B cell (primary cell): ENCODE data around the gene RNASE2. TPM values are rescaled to one million over a fixed set of nuclear protein-coding genes. Genes with fewer than 3 reads are reported as not detected.
"Not testable (repeated sequence)": the region's sequence is repeated elsewhere in the genome, so short reads cannot be mapped to it uniquely, and the experiment has no call there.

Source experiments
- ATAC-seq: fragments of 200-7000 bp; cut with Tn5 transposase; one replicate; pipeline ENCODE4 v1.10.0; 2021; ENCODE audit warnings: low read depth, mild to moderate bottlenecking, moderate number of reproducible peaks, moderate library complexity
- CTCF ChIA-PET: fragments of 350-600 bp; sonication (Branson Sonifier 250); formaldehyde crosslinking; loops from one replicate; lab custom pipeline; 2021; ENCODE audit warnings: antibody characterized with exemption, inconsistent platforms; lab: Charles Lee
- POLR2A ChIA-PET: fragments of 350-600 bp; sonication (Branson Sonifier 250); formaldehyde crosslinking; loops from one replicate; lab custom pipeline; 2021; ENCODE audit warnings: antibody characterized with exemption; lab: Charles Lee
- DNase-seq: peaks from one replicate; pipeline ENCODE4 v3.0.0; 2013
- H2AFZ ChIP-seq: 2 replicates; pipeline ENCODE4 v1.6.1; 2012; ENCODE audit warnings: mild to moderate bottlenecking, low read depth, low read length; ENCODE audit not compliant: insufficient read depth, poor library complexity, severe bottlenecking
- H3K27ac ChIP-seq, 2 donors: 1 replicate in 1 of 2; 2 replicates in 1 of 2; pipeline ENCODE4 v1.5.1; 2012 to 2013; ENCODE audit warnings: low read length in 2 of 2, mild to moderate bottlenecking in 2 of 2, moderate library complexity in 1 of 2
- H3K27me3 ChIP-seq, 4 experiments: fragments of 200-600 bp in 1 of 4; sonication (generic) in 1 of 4; replicated peaks in 1 of 4; 1 replicate in 2 of 4; 2 replicates in 2 of 4; pipeline versions ENCODE4 v1.6.1 to v1.7.0; 2013 to 2016; ENCODE audit warnings: low read length in 3 of 4, mild to moderate bottlenecking in 2 of 4, mixed read lengths in 1 of 4, moderate library complexity in 1 of 4; ENCODE audit not compliant: insufficient read depth in 4 of 4, control insufficient read depth in 3 of 4; ENCODE audit errors: control extremely low read depth in 1 of 4
- H3K36me3 ChIP-seq, 2 experiments: replicated peaks in 1 of 2; 1 replicate in 1 of 2; 2 replicates in 1 of 2; pipeline versions ENCODE4 v1.6.1 to v1.7.1; 2013; ENCODE audit warnings: low read length in 1 of 2; ENCODE audit not compliant: insufficient read depth in 2 of 2, control insufficient read depth in 1 of 2; ENCODE audit errors: control extremely low read depth in 1 of 2, extremely low read depth in 1 of 2
- H3K4me1 ChIP-seq, 2 donors: fragments of 200-600 bp in 1 of 2; sonication (generic) in 1 of 2; 1 replicate in 1 of 2; 2 replicates in 1 of 2; pipeline versions ENCODE4 v1.5.1 to v1.6.1; 2013 to 2017; ENCODE audit warnings: low read length in 2 of 2; ENCODE audit not compliant: control insufficient read depth in 2 of 2, insufficient read depth in 2 of 2
- H3K4me2 ChIP-seq: replicated peaks from 2 replicates; pipeline ENCODE3; 2012; ENCODE audit warnings: mild to moderate bottlenecking, low read depth, low read length; ENCODE audit not compliant: poor library complexity, severe bottlenecking
- H3K4me3 ChIP-seq, 5 experiments: fragments of 200-600 bp in 1 of 5; sonication (generic) in 1 of 5; 1 replicate in 3 of 5; 2 replicates in 2 of 5; pipeline versions ENCODE4 v1.5.1 to v1.7.0; 2011 to 2016; ENCODE audit warnings: low read length in 4 of 5, mild to moderate bottlenecking in 4 of 5, low read depth in 2 of 5, control low read depth in 1 of 5, moderate library complexity in 1 of 5; ENCODE audit not compliant: insufficient read depth in 1 of 5; ENCODE audit errors: control extremely low read depth in 1 of 5, extremely low read depth in 1 of 5
- H3K79me2 ChIP-seq: fragments of 200-600 bp; sonication (generic); one replicate; pipeline ENCODE4 v1.6.0; 2016; ENCODE audit warnings: low read length; ENCODE audit not compliant: control insufficient read depth, insufficient read depth
- H3K9ac ChIP-seq: fragments of 200-600 bp; sonication (generic); 2 replicates; pipeline ENCODE4 v1.6.1; 2017; ENCODE audit warnings: mild to moderate bottlenecking, low read length, moderate library complexity
- H3K9me3 ChIP-seq, 3 donors: one replicate each; pipeline versions ENCODE4 v1.6.1 to v1.7.1; 2013; ENCODE audit warnings: low read length in 2 of 3; ENCODE audit not compliant: control insufficient read depth in 2 of 3, insufficient read depth in 1 of 3; ENCODE audit errors: control extremely low read depth in 1 of 3
- H4K20me1 ChIP-seq: 2 replicates; pipeline ENCODE4 v1.6.0; 2012; ENCODE audit warnings: mild to moderate bottlenecking, low read length; ENCODE audit not compliant: insufficient read depth, control insufficient read depth, poor library complexity, severe bottlenecking
- H3K27ac Mint-ChIP-seq: one replicate; pipeline ENCODE4 v1.8.0; 2021; ENCODE audit warnings: mixed read lengths
- H3K27me3 Mint-ChIP-seq: one replicate; pipeline ENCODE4 v1.8.0; 2021; ENCODE audit warnings: mixed read lengths
- H3K4me1 Mint-ChIP-seq: one replicate; pipeline ENCODE4 v1.8.0; 2021; ENCODE audit warnings: mixed read lengths
- H3K4me3 Mint-ChIP-seq: one replicate; pipeline ENCODE4 v1.8.0; 2021; ENCODE audit warnings: mixed read lengths
- H3K9me3 Mint-ChIP-seq: one replicate; pipeline ENCODE4 v1.8.0; 2022; ENCODE audit warnings: mixed read lengths; ENCODE audit not compliant: insufficient read depth
- EZH2 ChIP-seq: IDR thresholded peaks from 2 replicates; pipeline ENCODE4 v1.6.1; 2012; ENCODE audit warnings: borderline replicate concordance, low read depth, mild to moderate bottlenecking, moderate library complexity, low read length; ENCODE audit not compliant: insufficient read depth, poor library complexity, severe bottlenecking
- WGBS: methylation state at CpG from one replicate; pipeline ENCODE4 v1.1.5; 2013; ENCODE audit warnings: missing lambda C conversion rate; ENCODE audit not compliant: insufficient coverage; 5-methylcytosine and 5-hydroxymethylcytosine counted together
- intact Hi-C: fragments of 100-400 bp; cut with micrococcal nuclease; formaldehyde crosslinking; loops from one replicate; pipeline ENCODE4 v1.10.0; 2022
- polyA plus RNA-seq: library from polyadenylated mRNA; depleted of rRNA; stranded (reverse); fragments of >200 nt; gene quantifications from 2 replicates; pipeline ENCODE4 v1.2.3, GENCODE V29; 2012
- total RNA-seq, 2 donors: library from RNA; stranded (reverse); fragments of 120-200 nt in 1 of 2; gene quantifications; 1 replicate in 1 of 2; 2 replicates in 1 of 2; pipeline versions ENCODE4 v1.2.3 to v1.2.4, GENCODE V29; 2013 to 2022
- TF ChIP-seq, protein P1 (sequence below): fragments of 200-600 bp; IDR thresholded peaks from one replicate; pipeline ENCODE4 v1.8.0; 2022; ENCODE audit warnings: antibody characterized with exemption, mild to moderate bottlenecking

RNASE2 gene
- total and polyA plus RNA-seq, 2 donors (not counting 1 experiment from before 2014, with no cell fraction given) = 0.54 TPM; not detected in 1

DNA sequence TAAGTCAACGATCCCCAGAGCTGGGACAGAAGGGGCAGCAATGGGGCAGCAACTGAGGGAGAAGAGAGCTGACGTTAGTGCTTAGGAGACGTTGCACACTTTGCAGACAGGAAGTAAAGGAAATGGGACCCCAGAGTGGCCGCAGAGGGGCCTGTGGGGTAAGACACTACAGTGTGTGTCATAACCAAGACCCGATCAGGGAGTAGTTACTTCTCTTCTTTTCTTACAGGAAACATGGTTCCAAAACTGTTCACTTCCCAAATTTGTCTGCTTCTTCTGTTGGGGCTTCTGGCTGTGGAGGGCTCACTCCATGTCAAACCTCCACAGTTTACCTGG, 219 bp downstream of the RNASE2 start:
- H3K9me3 ChIP-seq, POLR2A ChIA-PET, intact Hi-C loops, H3K4me2 ChIP-seq, H3K9ac ChIP-seq, H3K27ac ChIP-seq, H3K9me3 Mint-ChIP-seq, H3K4me1 ChIP-seq, H3K27ac Mint-ChIP-seq, H3K4me3 Mint-ChIP-seq, H3K4me3 ChIP-seq, DNase-seq, H3K79me2 ChIP-seq, H4K20me1 ChIP-seq, H3K4me1 Mint-ChIP-seq, H3K27me3 ChIP-seq, H3K36me3 ChIP-seq, H2AFZ ChIP-seq, ATAC-seq: not testable (repeated sequence)
- peaks cover 30% of the 10 kb centered on the region for H3K27me3 Mint-ChIP-seq
- CTCF ChIA-PET = interaction anchor here (2.7 kb wide), 1 partner anchor 15 kb away, joined by 8 read pairs; no protein-coding TSS in a partner anchor
- WGBS = 22% methylated on average over 4 of the region's 5 CpGs

DNA sequence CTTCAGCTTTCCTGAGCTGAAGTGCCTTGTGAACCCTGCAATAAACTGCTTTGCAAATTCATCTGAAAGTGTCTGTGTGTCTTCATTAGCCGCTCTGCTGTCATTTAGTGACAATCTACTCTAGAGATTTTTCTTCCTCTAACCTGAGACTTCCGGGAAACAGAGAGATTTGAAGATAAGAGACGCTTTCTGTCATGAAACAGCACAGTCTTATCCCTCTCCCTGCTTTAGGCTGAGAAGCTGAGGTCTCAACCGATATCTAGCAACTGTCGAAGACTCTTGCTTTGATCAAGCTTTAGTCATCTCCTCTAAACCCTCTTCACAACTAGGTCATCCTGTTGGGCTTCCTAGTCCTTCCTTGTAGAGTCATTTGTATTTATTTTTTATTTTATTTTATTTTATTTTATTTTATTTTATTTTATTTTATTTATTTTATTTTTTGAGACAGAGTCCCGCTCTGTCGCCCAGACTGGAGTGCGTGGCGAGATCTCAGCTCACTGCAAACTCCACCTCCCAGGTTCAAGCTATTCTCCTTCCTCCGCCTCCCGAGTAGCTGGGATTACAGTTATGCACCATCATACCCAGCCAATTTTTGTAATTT, 1.2 kb downstream of the RNASE2 start:
- H3K4me3 ChIP-seq = no peak overlapping the region
- peaks cover 30% of the 10 kb centered on the region for H3K27me3 Mint-ChIP-seq
- H3K79me2 ChIP-seq = no peaks in the 10 kb centered on the region
- no peak overlapping the region for H3K4me3 Mint-ChIP-seq
- no peak overlapping the region for H3K27ac ChIP-seq
- peaks cover 8% of the 10 kb centered on the region for H3K4me1 Mint-ChIP-seq
- H3K27me3 ChIP-seq = peaks cover 0 to 4% (median 3%) of the 10 kb centered on the region in 4 experiments
- H2AFZ ChIP-seq = no peak overlapping the region
- H3K9me3 ChIP-seq = no peaks in the 10 kb centered on the region
- intact Hi-C loops = no loop called here
- no peaks in the 10 kb centered on the region for H3K36me3 ChIP-seq
- no peaks in the 10 kb centered on the region for H3K9me3 Mint-ChIP-seq
- no peak overlapping the region for H3K4me2 ChIP-seq
- POLR2A ChIA-PET = no interaction called here
- H3K4me1 ChIP-seq = peaks cover 0 to 2% of the 10 kb centered on the region in 2 donors
- no peak overlapping the region for H3K9ac ChIP-seq
- DNase-seq (no peak), ATAC-seq (no peak)
- 100% methylated on average over 1 of the region's 11 CpGs for WGBS
- no peaks in the 10 kb centered on the region for H4K20me1 ChIP-seq
- no peak overlapping the region for H3K27ac Mint-ChIP-seq
- CTCF ChIA-PET = interaction anchor here (2.7 kb wide), 1 partner anchor 14 kb away, joined by 8 read pairs; no protein-coding TSS in a partner anchor
- TF ChIP-seq, protein P1, sequence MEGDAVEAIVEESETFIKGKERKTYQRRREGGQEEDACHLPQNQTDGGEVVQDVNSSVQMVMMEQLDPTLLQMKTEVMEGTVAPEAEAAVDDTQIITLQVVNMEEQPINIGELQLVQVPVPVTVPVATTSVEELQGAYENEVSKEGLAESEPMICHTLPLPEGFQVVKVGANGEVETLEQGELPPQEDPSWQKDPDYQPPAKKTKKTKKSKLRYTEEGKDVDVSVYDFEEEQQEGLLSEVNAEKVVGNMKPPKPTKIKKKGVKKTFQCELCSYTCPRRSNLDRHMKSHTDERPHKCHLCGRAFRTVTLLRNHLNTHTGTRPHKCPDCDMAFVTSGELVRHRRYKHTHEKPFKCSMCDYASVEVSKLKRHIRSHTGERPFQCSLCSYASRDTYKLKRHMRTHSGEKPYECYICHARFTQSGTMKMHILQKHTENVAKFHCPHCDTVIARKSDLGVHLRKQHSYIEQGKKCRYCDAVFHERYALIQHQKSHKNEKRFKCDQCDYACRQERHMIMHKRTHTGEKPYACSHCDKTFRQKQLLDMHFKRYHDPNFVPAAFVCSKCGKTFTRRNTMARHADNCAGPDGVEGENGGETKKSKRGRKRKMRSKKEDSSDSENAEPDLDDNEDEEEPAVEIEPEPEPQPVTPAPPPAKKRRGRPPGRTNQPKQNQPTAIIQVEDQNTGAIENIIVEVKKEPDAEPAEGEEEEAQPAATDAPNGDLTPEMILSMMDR = no peak
- no peak for TF ChIP-seq EZH2

DNA sequence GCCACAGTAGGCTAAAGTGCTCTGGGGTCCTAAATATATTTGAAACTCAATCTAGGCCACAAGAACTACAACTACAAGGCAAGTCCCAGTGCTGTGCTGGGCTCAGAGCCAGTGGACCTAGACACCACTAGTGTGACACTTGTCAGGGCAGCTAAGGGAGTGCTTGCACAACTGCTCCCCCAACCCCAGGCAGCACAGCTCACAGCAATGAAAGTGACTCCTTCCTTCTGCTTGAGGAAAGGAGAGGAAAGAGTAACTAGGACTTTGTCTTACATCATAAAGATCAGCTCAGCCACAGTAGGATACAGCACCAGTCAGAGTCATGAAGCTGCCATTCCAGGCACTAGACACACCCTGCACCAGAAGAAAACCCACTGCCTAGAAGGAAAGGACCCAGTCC, 3.7 kb downstream of the RNASE2 start:
- intact Hi-C loops, DNase-seq, H3K4me3 ChIP-seq, H2AFZ ChIP-seq, H3K9me3 Mint-ChIP-seq, H3K9me3 ChIP-seq, H3K79me2 ChIP-seq, H3K9ac ChIP-seq, H3K27ac ChIP-seq, H3K4me3 Mint-ChIP-seq, ATAC-seq, H3K4me2 ChIP-seq, H3K27me3 ChIP-seq, POLR2A ChIA-PET, H3K4me1 ChIP-seq, H3K27ac Mint-ChIP-seq, H4K20me1 ChIP-seq, H3K36me3 ChIP-seq: not testable (repeated sequence)
- CTCF ChIA-PET = interaction anchor here (1.2 to 4.9 kb wide), 3 partner anchors 9 to 100 kb away, joined by 3 to 67 read pairs (median 4); no protein-coding TSS in a partner anchor
- Mint-ChIP-seq H3K4me1 (peaks cover 12% of the 10 kb centered on the region), H3K27me3 (peaks cover 28% of the 10 kb centered on the region)
